PC-3 (cell line): Measurements from ENCODE around the gene ELAVL4. TPM values are rescaled to one million over a fixed set of nuclear protein-coding genes. Genes with fewer than 3 reads are reported as not detected.
"Not testable (repeated sequence)": the region's sequence is repeated elsewhere in the genome, so short reads cannot be mapped to it uniquely, and the experiment has no call there.

Experiments used
- ATAC-seq: fragments of 200-7000 bp; cut with Tn5 transposase; 2 replicates; pipeline ENCODE4 v1.9.1; 2020; ENCODE audit warnings: mild to moderate bottlenecking, moderate library complexity
- BruUV-seq: library from RNA; stranded (reverse); fragments of 400-500 nt; replicated peaks from 2 replicates; lab custom pipeline; 2021; lab: Mats Ljungman, UMichigan
- CTCF ChIA-PET: fragments of 300-600 bp; sonication (Branson Sonifier 250); formaldehyde crosslinking; loops from one replicate; lab custom pipeline; 2022; ENCODE audit warnings: antibody characterized with exemption; lab: Charles Lee
- POLR2A ChIA-PET: fragments of 300-600 bp; sonication (Branson Sonifier 250); formaldehyde crosslinking; loops from one replicate; lab custom pipeline; 2022; ENCODE audit warnings: antibody characterized with exemption; ENCODE audit not compliant: unreplicated experiment; lab: Charles Lee
- DNase-seq: peaks from one replicate; pipeline ENCODE4 v3.0.0-alpha.2; 2015
- H2AFZ ChIP-seq: fragments of 300-600 bp; sonication (generic); 2 replicates; pipeline ENCODE4 v1.6.0; 2016; ENCODE audit warnings: antibody characterized with exemption, low read length
- H3F3A ChIP-seq: fragments of 300-600 bp; sonication (generic); one replicate; pipeline ENCODE4 v1.6.0; 2017; ENCODE audit warnings: antibody characterized with exemption, low read length, control low read depth, mild to moderate bottlenecking; ENCODE audit not compliant: unreplicated experiment
- H3K27ac ChIP-seq: fragments of 300-600 bp; sonication (generic); 2 replicates; pipeline ENCODE4 v1.5.1; 2016; ENCODE audit warnings: mild to moderate bottlenecking, low read length
- H3K27me3 ChIP-seq: fragments of 300-600 bp; sonication (generic); 2 replicates; pipeline ENCODE4 v1.6.1; 2016; ENCODE audit warnings: low read length, mixed read lengths
- H3K36me3 ChIP-seq: fragments of 300-600 bp; sonication (generic); 2 replicates; pipeline ENCODE4 v1.6.1; 2016; ENCODE audit warnings: low read depth, mixed run types, low read length, mixed read lengths
- H3K4me1 ChIP-seq: fragments of 300-600 bp; sonication (generic); 2 replicates; pipeline ENCODE4 v1.5.1; 2016; ENCODE audit warnings: low read length; ENCODE audit not compliant: insufficient read depth
- H3K4me2 ChIP-seq: fragments of 300-600 bp; sonication (generic); 2 replicates; pipeline ENCODE4 v1.6.0; 2016; ENCODE audit warnings: low read length
- H3K4me3 ChIP-seq: fragments of 300-600 bp; sonication (generic); 2 replicates; pipeline ENCODE4 v1.5.1; 2016; ENCODE audit warnings: mild to moderate bottlenecking, low read length, mixed read lengths
- H3K79me2 ChIP-seq: fragments of 300-600 bp; sonication (generic); 2 replicates; pipeline ENCODE4 v1.6.1; 2017; ENCODE audit warnings: low read length, mixed read lengths
- H3K9ac ChIP-seq: fragments of 300-600 bp; sonication (generic); 2 replicates; pipeline ENCODE4 v1.6.0; 2016; ENCODE audit warnings: mild to moderate bottlenecking, low read length
- H3K9me2 ChIP-seq: fragments of 300-600 bp; sonication (generic); replicated peaks from 2 replicates; pipeline ENCODE4 v1.6.1; 2016; ENCODE audit warnings: mixed run types, low read length, mixed read lengths
- H3K9me3 ChIP-seq: fragments of 300-600 bp; sonication (generic); 2 replicates; pipeline ENCODE4 v1.6.1; 2016; ENCODE audit warnings: low read length, mixed read lengths
- H4K20me1 ChIP-seq: fragments of 300-600 bp; sonication (generic); 2 replicates; pipeline ENCODE4 v1.6.1; 2016; ENCODE audit warnings: low read length, mixed read lengths
- EZH2 ChIP-seq: fragments of 300-600 bp; sonication (generic); IDR thresholded peaks from one replicate; pipeline ENCODE4 v1.6.1; 2017; ENCODE audit warnings: antibody characterized with exemption, mild to moderate bottlenecking, low read length; ENCODE audit not compliant: unreplicated experiment
- EZH2phosphoT487 ChIP-seq: fragments of 300-600 bp; sonication (generic); IDR thresholded peaks from 2 replicates; pipeline ENCODE4 v1.6.1; 2018; ENCODE audit warnings: mild to moderate bottlenecking, antibody characterized with exemption, low read length, borderline replicate concordance
- intact Hi-C: fragments of 100-400 bp; cut with micrococcal nuclease; formaldehyde crosslinking; loops from 2 replicates; pipeline ENCODE4 v1.9.0; 2023
- total RNA-seq: library from RNA; depleted of rRNA; stranded (reverse); fragments of >200 nt; gene quantifications from 2 replicates; pipeline ENCODE4 v1.2.3, GENCODE V29; 2014
- TF ChIP-seq, protein P1 (sequence below): fragments of 300-600 bp; sonication (generic); conservative IDR thresholded peaks from 2 replicates; pipeline ENCODE4 v1.5.1; 2017; ENCODE audit warnings: antibody characterized with exemption, low read depth, mild to moderate bottlenecking, low read length

Gene ELAVL4
- total RNA-seq, 1 experiment from 2014 or later = not detected

DNA sequence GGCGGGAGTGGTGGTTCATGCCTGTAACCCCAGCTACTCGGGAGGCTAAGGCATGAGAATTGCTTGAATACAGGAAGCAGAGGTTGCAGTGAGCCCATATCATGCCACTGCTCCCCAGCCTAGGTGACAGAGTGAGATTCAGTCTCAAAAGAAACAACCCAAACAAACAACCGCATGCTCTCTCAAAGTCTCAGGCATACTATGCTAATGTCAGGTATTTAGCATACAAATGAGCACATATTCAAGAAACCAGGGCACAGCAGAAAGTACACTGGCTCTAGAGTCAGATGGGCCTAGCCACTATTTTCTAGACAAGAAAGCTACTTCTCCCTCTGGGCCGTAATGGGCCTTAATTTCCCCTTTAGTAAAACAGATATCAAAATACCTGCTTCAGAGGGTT, 55.0 kb downstream of the ELAVL4 start:
- Histone ChIP-seq H4K20me1 (no peaks in the 10 kb centered on the region), H2AFZ (no peak overlapping the region), H3K79me2 (no peaks in the 10 kb centered on the region), H3K36me3 (no peaks in the 10 kb centered on the region), H3K27me3 (no peaks in the 10 kb centered on the region), H3K9ac (no peak overlapping the region), H3K4me3 (no peak overlapping the region), H3K9me3 (no peaks in the 10 kb centered on the region), H3K4me2 (no peak overlapping the region), H3K27ac (no peak overlapping the region), H3K4me1 (no peaks in the 10 kb centered on the region), H3K9me2 (no peaks in the 10 kb centered on the region), H3F3A (no peaks in the 10 kb centered on the region)
- ChIA-PET CTCF (no interaction called here), POLR2A (no interaction called here)
- BruUV-seq = no TSS peak
- DNase-seq = no peak
- TF ChIP-seq EZH2phosphoT487 (no peak), EZH2 (no peak)
- TF ChIP-seq, protein P1, sequence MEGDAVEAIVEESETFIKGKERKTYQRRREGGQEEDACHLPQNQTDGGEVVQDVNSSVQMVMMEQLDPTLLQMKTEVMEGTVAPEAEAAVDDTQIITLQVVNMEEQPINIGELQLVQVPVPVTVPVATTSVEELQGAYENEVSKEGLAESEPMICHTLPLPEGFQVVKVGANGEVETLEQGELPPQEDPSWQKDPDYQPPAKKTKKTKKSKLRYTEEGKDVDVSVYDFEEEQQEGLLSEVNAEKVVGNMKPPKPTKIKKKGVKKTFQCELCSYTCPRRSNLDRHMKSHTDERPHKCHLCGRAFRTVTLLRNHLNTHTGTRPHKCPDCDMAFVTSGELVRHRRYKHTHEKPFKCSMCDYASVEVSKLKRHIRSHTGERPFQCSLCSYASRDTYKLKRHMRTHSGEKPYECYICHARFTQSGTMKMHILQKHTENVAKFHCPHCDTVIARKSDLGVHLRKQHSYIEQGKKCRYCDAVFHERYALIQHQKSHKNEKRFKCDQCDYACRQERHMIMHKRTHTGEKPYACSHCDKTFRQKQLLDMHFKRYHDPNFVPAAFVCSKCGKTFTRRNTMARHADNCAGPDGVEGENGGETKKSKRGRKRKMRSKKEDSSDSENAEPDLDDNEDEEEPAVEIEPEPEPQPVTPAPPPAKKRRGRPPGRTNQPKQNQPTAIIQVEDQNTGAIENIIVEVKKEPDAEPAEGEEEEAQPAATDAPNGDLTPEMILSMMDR = no peak
- intact Hi-C loops = no loop called here
- ATAC-seq = no peak

DNA sequence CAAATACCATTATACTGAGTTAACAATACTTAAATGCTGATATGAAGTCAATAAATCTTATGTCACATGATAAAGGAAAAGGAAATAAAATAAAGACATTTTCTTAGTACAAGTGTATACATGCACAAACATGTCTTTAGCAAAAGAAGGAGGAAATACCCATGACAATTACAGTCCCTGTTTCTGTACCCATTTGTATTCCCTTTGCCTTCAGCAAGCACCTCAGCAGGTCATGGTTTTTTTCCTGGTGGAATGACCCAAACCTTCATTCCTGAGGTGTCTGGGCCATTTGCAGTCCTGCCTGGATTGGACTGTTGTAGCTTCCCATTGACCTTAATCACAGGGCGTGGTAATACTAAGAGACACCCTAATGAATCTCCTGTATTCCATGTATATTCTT, 57.6 kb downstream of the ELAVL4 start:
- H3K9me3 ChIP-seq, CTCF ChIA-PET, DNase-seq, H3K4me2 ChIP-seq, H3K4me1 ChIP-seq, POLR2A ChIA-PET, H3K79me2 ChIP-seq, ATAC-seq, H3K9me2 ChIP-seq, H3K27me3 ChIP-seq, H3K36me3 ChIP-seq, H3K27ac ChIP-seq, H4K20me1 ChIP-seq, H2AFZ ChIP-seq, H3F3A ChIP-seq, H3K4me3 ChIP-seq, H3K9ac ChIP-seq, intact Hi-C loops, BruUV-seq: not testable (repeated sequence)

DNA sequence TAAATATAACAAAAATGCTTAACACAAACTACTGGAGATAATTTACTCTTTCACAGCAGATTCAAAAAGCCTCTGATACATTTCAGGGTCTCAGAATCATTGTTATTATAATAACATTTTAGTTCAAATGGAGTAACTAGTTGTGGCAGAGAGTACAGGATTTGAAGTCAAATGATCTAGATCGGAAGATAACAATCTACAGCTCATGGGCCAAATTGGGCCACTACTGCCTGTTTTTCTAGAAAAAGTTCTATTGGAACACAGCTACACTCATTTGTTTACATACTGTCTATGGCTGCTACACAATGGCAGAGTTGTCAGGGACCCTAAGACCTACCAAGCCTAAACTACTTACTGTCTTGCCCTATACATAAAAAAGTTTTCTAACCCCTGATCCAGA, 63.6 kb downstream of the ELAVL4 start:
- H3K4me3 ChIP-seq = no peak overlapping the region
- intact Hi-C loops = no loop called here
- ATAC-seq (no peak), DNase-seq (no peak)
- ChIA-PET POLR2A (no interaction called here), CTCF (no interaction called here)
- no peak overlapping the region for H3K9ac ChIP-seq
- BruUV-seq = no TSS peak
- H3K36me3 ChIP-seq = no peaks in the 10 kb centered on the region
- H3K27ac ChIP-seq = no peak overlapping the region
- no peaks in the 10 kb centered on the region for H3K4me1 ChIP-seq
- H3K9me2 ChIP-seq = no peaks in the 10 kb centered on the region
- H3K27me3 ChIP-seq = no peaks in the 10 kb centered on the region
- no peaks in the 10 kb centered on the region for H4K20me1 ChIP-seq
- H3K9me3 ChIP-seq = no peaks in the 10 kb centered on the region
- no peaks in the 10 kb centered on the region for H3K79me2 ChIP-seq
- TF ChIP-seq, protein P1 = no peak
- TF ChIP-seq EZH2 (no peak), EZH2phosphoT487 (no peak)
- no peak overlapping the region for H2AFZ ChIP-seq
- H3K4me2 ChIP-seq = no peak overlapping the region
- H3F3A ChIP-seq = no peaks in the 10 kb centered on the region
